SK-N-SH (cell line): Measurements from ENCODE around the gene TWNK. TPM values are rescaled to one million over a fixed set of nuclear protein-coding genes. Genes with fewer than 3 reads are reported as not detected.

ENCODE experiments used
- CTCF ChIA-PET: fragments of 300-600, 350-600 bp; formaldehyde crosslinking; extraction: SDS; loops from one replicate; lab custom pipeline; 2021; lab: Yijun Ruan, JAX
- POLR2A ChIA-PET: fragments of 350-600 bp; sonication (Branson Sonifier 250); formaldehyde crosslinking; extraction: SDS; loops from one replicate; lab custom pipeline; 2020; ENCODE audit warnings: antibody characterized with exemption, inconsistent platforms; lab: Yijun Ruan, JAX
- DNase-seq: peaks from one replicate; pipeline ENCODE4 v3.0.0; 2012
- H2AFZ ChIP-seq: fragments of 200-600 bp; sonication (generic); 2 replicates; pipeline ENCODE4 v1.8.1; 2016; ENCODE audit warnings: antibody characterized with exemption, mild to moderate bottlenecking, low read depth
- H3F3A ChIP-seq: fragments of 200-600 bp; sonication (generic); replicated peaks from 2 replicates; pipeline ENCODE3; 2016; ENCODE audit warnings: antibody characterized with exemption, mild to moderate bottlenecking; ENCODE audit not compliant: insufficient read depth
- H3K27ac ChIP-seq, 2 experiments: fragments of 200-500 bp in 1 of 2; fragments of 200-600 bp in 1 of 2; sonication (Bioruptor generic) in 1 of 2; sonication (generic), shearing (Covaris generic) in 1 of 2; 2 replicates each; pipeline versions ENCODE4 v1.5.1 to v1.6.1; 2014 to 2016; ENCODE audit warnings: low read depth in 2 of 2, inconsistent platforms in 1 of 2, low read length in 1 of 2, mild to moderate bottlenecking in 1 of 2, mixed read lengths in 1 of 2
- H3K27me3 ChIP-seq: fragments of 200-600 bp; sonication (generic), shearing (Covaris generic); 2 replicates; pipeline ENCODE4 v1.6.1; 2016; ENCODE audit warnings: mixed run types; ENCODE audit not compliant: insufficient read depth
- H3K36me3 ChIP-seq, 2 experiments: fragments of 200-500 bp in 1 of 2; fragments of 200-600 bp in 1 of 2; sonication (Bioruptor generic) in 1 of 2; sonication (generic) in 1 of 2; replicated peaks in 1 of 2; 2 replicates each; pipeline versions ENCODE3 to v1.5.1; 2014 to 2016; ENCODE audit warnings: low read length in 1 of 2, mild to moderate bottlenecking in 1 of 2; ENCODE audit not compliant: insufficient read depth in 2 of 2, control insufficient read depth in 1 of 2
- H3K4me1 ChIP-seq, 2 experiments: fragments of 200-500 bp in 1 of 2; fragments of 200-600 bp in 1 of 2; sonication (Bioruptor generic) in 1 of 2; sonication (generic), shearing (Covaris generic) in 1 of 2; 2 replicates each; pipeline versions ENCODE4 v1.5.1 to v1.6.1; 2014 to 2016; ENCODE audit warnings: low read depth in 1 of 2, low read length in 1 of 2, mixed run types in 1 of 2; ENCODE audit not compliant: insufficient read depth in 2 of 2, control insufficient read depth in 1 of 2
- H3K4me2 ChIP-seq: fragments of 200-600 bp; sonication (generic), shearing (Covaris generic); 2 replicates; pipeline ENCODE4 v1.6.1; 2017; ENCODE audit warnings: mixed run types
- H3K4me3 ChIP-seq, 2 experiments: fragments of 200-500 bp in 1 of 2; fragments of 200-600 bp in 1 of 2; sonication (Bioruptor generic) in 1 of 2; sonication (generic), shearing (Covaris generic) in 1 of 2; 2 replicates each; pipeline versions ENCODE4 v1.5.1 to v1.8.1; 2014 to 2016; ENCODE audit warnings: low read depth in 2 of 2, inconsistent platforms in 1 of 2, low read length in 1 of 2, mild to moderate bottlenecking in 1 of 2, mixed read lengths in 1 of 2, moderate library complexity in 1 of 2
- H3K79me2 ChIP-seq: fragments of 200-600 bp; sonication (generic); 2 replicates; pipeline ENCODE4 v1.8.1; 2017; ENCODE audit warnings: mild to moderate bottlenecking; ENCODE audit not compliant: insufficient read depth
- H3K9ac ChIP-seq: fragments of 200-600 bp; sonication (generic); 2 replicates; pipeline ENCODE4 v1.6.1; 2017; ENCODE audit warnings: mixed run types
- H3K9me2 ChIP-seq: fragments of 200-600 bp; sonication (generic); 2 replicates; pipeline ENCODE4 v1.6.1; 2017; ENCODE audit warnings: mixed run types
- H3K9me3 ChIP-seq: fragments of 200-600 bp; sonication (generic); 2 replicates; pipeline ENCODE4 v1.6.1; 2017; ENCODE audit warnings: mixed run types, mild to moderate bottlenecking, moderate library complexity
- H4K20me1 ChIP-seq: fragments of 200-600 bp; sonication (generic); 2 replicates; pipeline ENCODE4 v1.6.1; 2017; ENCODE audit warnings: mild to moderate bottlenecking, mixed run types; ENCODE audit not compliant: insufficient read depth
- CTCF ChIP-seq: fragments of 200-600 bp; sonication (generic); IDR thresholded peaks from 2 replicates; pipeline ENCODE4 v1.6.1; 2017; ENCODE audit warnings: antibody characterized with exemption, mild to moderate bottlenecking, moderate library complexity
- ELF1 ChIP-seq: IDR thresholded peaks from 2 replicates; pipeline ENCODE4 v1.4.0; 2012
- EP300 ChIP-seq, 2 experiments: IDR thresholded peaks; 2 replicates each; pipeline versions ENCODE4 v1.4.0 to v1.6.1; 2012; ENCODE audit warnings: borderline replicate concordance in 1 of 2, low read depth in 1 of 2, low read length in 1 of 2
- EZH2phosphoT487 ChIP-seq: fragments of 200-600 bp; sonication (generic); IDR thresholded peaks from 2 replicates; pipeline ENCODE4 v1.6.1; 2017; ENCODE audit warnings: low read depth, mixed run types, mild to moderate bottlenecking, antibody characterized with exemption, moderate library complexity, borderline replicate concordance
- FOXM1 ChIP-seq: IDR thresholded peaks from 2 replicates; pipeline ENCODE4 v1.4.0; 2012; ENCODE audit warnings: low read depth, mild to moderate bottlenecking
- JUND ChIP-seq: IDR thresholded peaks from 2 replicates; pipeline ENCODE4 v1.4.0; 2012
- PBX3 ChIP-seq: IDR thresholded peaks from 2 replicates; pipeline ENCODE4; 2012
- RXRA ChIP-seq: IDR thresholded peaks from 2 replicates; pipeline ENCODE4 v1.4.0; 2012; ENCODE audit warnings: low read depth, mild to moderate bottlenecking, borderline replicate concordance
- TCF12 ChIP-seq: IDR thresholded peaks from 2 replicates; pipeline ENCODE4 v1.4.0; 2012
- TEAD4 ChIP-seq: IDR thresholded peaks from 2 replicates; pipeline ENCODE4 v1.4.0; 2012; ENCODE audit warnings: mild to moderate bottlenecking, borderline replicate concordance; ENCODE audit not compliant: insufficient read depth
- YY1 ChIP-seq: IDR thresholded peaks from 2 replicates; pipeline ENCODE4 v1.4.0; 2012; ENCODE audit warnings: low read depth, mild to moderate bottlenecking
- WGBS: methylation state at CpG from one replicate; pipeline ENCODE4 v1.1.6; 2017; ENCODE audit warnings: low lambda C conversion rate; 5-methylcytosine and 5-hydroxymethylcytosine counted together
- polyA plus RNA-seq, 3 experiments: library from polyadenylated mRNA; depleted of rRNA; stranded (reverse); fragments of >200 nt; gene quantifications; 2 replicates each; pipeline ENCODE4 v1.2.3, GENCODE V29; 2012
- TF ChIP-seq, protein P1 (sequence below): IDR thresholded peaks from 2 replicates; pipeline ENCODE4 v1.4.0; 2012; ENCODE audit warnings: low read depth, borderline replicate concordance

The TWNK gene
- polyA plus RNA-seq, 1 of the 3 experiments (the other 2 are of a cell fraction): 16.4 TPM

- Histone ChIP-seq H4K20me1 (no peaks in the 10 kb centered on the region), H3K4me3 (no peak overlapping the region), H3K36me3 (peaks cover 3 to 32% of the 10 kb centered on the region in 2 experiments), H3K79me2 (no peaks in the 10 kb centered on the region), H3K9me2 (no peaks in the 10 kb centered on the region), H3K4me2 (no peak overlapping the region), H3K9me3 (no peaks in the 10 kb centered on the region), H3F3A (no peaks in the 10 kb centered on the region), H3K4me1 (peaks cover 0 to 2% of the 10 kb centered on the region in 2 experiments; a peak in 1 of 4 replicates), H3K27me3 (no peaks in the 10 kb centered on the region), H3K9ac (no peak overlapping the region), H2AFZ (no peak overlapping the region), H3K27ac (no peak overlapping the region)
- ChIA-PET CTCF (interaction anchor here (1.7 kb wide), 1 partner anchor 17 kb away, joined by 5 read pairs; no protein-coding TSS in a partner anchor), POLR2A (interaction anchor here (1.4 kb wide), 1 partner anchor 8 kb away, joined by 3 read pairs; no protein-coding TSS in a partner anchor)
- no peak for DNase-seq
- no peak for TF ChIP-seq JUND
- TF ChIP-seq TCF12: no peak
- TF ChIP-seq EP300 (IDR thresholded peaks at IDR 0.05; ENCODE audit: borderline replicate concordance in 1 of 2, low read depth in 1 of 2, low read length in 1 of 2): no peak
- no peak for TF ChIP-seq CTCF
- TF ChIP-seq, protein P1, sequence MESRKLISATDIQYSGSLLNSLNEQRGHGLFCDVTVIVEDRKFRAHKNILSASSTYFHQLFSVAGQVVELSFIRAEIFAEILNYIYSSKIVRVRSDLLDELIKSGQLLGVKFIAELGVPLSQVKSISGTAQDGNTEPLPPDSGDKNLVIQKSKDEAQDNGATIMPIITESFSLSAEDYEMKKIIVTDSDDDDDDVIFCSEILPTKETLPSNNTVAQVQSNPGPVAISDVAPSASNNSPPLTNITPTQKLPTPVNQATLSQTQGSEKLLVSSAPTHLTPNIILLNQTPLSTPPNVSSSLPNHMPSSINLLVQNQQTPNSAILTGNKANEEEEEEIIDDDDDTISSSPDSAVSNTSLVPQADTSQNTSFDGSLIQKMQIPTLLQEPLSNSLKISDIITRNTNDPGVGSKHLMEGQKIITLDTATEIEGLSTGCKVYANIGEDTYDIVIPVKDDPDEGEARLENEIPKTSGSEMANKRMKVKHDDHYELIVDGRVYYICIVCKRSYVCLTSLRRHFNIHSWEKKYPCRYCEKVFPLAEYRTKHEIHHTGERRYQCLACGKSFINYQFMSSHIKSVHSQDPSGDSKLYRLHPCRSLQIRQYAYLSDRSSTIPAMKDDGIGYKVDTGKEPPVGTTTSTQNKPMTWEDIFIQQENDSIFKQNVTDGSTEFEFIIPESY: no peak
- TF ChIP-seq YY1: no peak
- WGBS: 92% methylated on average over 2 of the region's 2 CpGs
Observed at GRCh38 chr10:100980311-100980710, 7.0 kb upstream of the TWNK start.

- POLR2A ChIA-PET: interaction anchor here (1.4 kb wide), 1 partner anchor 9 kb away, joined by 3 read pairs; no protein-coding TSS in a partner anchor
- no peak for TF ChIP-seq PBX3
- no peak for TF ChIP-seq TEAD4
- TF ChIP-seq ELF1: no peak
- no peak for TF ChIP-seq FOXM1
- no peak for TF ChIP-seq EZH2phosphoT487
- TF ChIP-seq RXRA: no peak
- TF ChIP-seq, all 33 proteins: peak for 0
- H4K20me1 ChIP-seq: no peaks in the 10 kb centered on the region
- H3K27ac ChIP-seq: no peak overlapping the region
- peaks cover 3 to 34% of the 10 kb centered on the region in 2 experiments for H3K36me3 ChIP-seq
- H3K4me2 ChIP-seq: no peak overlapping the region
- H3K9me2 ChIP-seq: no peaks in the 10 kb centered on the region
- no peaks in the 10 kb centered on the region for H3K9me3 ChIP-seq
- no peak overlapping the region for H2AFZ ChIP-seq
- H3F3A ChIP-seq: no peaks in the 10 kb centered on the region
- H3K27me3 ChIP-seq: no peaks in the 10 kb centered on the region
- H3K79me2 ChIP-seq: 0 out of 2 replicates have a peak, but pooled peaks cover 4% of the 10 kb centered on the region
- peaks cover 0 to 5% of the 10 kb centered on the region in 2 experiments; a peak in 1 of 4 replicates for H3K4me1 ChIP-seq
- no peak for DNase-seq
- CTCF ChIA-PET: interaction anchor here (1.2 to 1.7 kb wide), 2 partner anchors 14 to 17 kb away, joined by 4 to 5 read pairs; no protein-coding TSS in a partner anchor
- WGBS: 90% methylated on average over 2 of the region's 7 CpGs
- no peak overlapping the region for H3K9ac ChIP-seq
- H3K4me3 ChIP-seq: no peak overlapping the region
Observed at GRCh38 chr10:100980711-100981110, 6.6 kb upstream of the TWNK start.
